ENCODE results near the gene ITPRID2.
A peak's percentile ranks its signal among the peaks of the same experiment; 100 is the strongest.

ITPRID2 gene

GRCh38 chr2:181891258-181891965, at the start of gene ITPRID2:
Gene ITPRID2 (plus strand): TSS chr2:181891730. CDS start chr2:181892067, 337 bp downstream.
- DNase-seq = peak; percentile 87

- peak; percentile 39 for DNase-seq
Measured at GRCh38 chr2:181844551-181845290, 46.8 kb upstream of the ITPRID2 start.

- DNase-seq = no peak
Measured at GRCh38 chr2:181846399-181847197, 44.9 kb upstream of the ITPRID2 start.

GRCh38 chr2:181847198-181847556, 44.4 kb upstream of the ITPRID2 start:
- DNase-seq = no peak

- peak; percentile 27 for DNase-seq
Measured at GRCh38 chr2:181847702-181848101, 43.8 kb upstream of the ITPRID2 start.

- no peak for DNase-seq
Measured at GRCh38 chr2:181848261-181848886, 43.2 kb upstream of the ITPRID2 start.

GRCh38 chr2:181849601-181850000, 41.9 kb upstream of the ITPRID2 start:
- no peak for DNase-seq

DNA sequence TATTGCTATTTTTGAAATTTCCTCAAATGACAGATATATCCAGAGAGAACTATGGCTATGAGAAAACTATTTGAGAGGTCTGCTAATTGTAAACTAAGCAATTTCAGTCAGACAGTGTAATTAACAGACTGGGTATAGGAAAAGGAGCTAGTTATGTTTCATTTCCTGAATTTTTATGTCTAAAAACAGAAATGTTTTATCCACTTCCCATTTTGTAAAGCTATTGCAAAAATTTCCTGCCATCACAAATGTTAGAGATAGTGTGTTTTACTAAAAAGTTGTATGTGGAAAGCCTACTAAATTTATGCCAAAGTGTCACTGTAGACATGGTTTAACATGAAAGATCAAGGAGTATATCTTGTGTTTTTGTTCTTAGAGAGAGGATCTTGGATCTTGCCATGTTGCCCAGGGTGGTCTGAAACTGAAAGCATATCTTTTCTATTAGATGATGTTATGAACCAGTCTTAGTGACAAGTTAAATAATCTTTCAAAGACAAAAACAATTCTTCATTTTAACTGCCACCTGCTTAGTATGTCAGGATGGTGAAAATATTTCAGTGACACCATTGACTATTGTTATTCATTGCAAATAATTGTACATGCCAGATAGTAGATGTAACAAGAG, 40.5 kb upstream of the ITPRID2 start:
- DNase-seq = no peak

DNA sequence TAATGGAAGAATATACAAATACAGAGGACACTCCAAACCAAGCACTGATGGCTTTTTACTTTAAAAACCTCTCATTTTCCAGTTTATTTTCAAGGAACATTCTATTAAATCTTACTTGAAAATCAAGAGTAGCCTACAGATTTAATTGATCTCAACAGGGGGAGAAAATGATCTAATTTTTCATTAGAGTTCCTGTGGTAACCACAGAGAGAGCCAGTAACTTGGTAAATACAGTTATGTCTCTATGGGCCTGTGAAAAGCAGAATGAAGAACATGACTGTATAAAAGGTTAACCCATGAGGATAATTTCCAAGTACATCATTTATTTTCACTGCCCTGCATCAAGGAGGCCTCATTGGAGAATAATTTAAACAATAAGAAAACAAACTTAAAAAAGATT, 39.8 kb upstream of the ITPRID2 start:
- DNase-seq = no peak

DNA sequence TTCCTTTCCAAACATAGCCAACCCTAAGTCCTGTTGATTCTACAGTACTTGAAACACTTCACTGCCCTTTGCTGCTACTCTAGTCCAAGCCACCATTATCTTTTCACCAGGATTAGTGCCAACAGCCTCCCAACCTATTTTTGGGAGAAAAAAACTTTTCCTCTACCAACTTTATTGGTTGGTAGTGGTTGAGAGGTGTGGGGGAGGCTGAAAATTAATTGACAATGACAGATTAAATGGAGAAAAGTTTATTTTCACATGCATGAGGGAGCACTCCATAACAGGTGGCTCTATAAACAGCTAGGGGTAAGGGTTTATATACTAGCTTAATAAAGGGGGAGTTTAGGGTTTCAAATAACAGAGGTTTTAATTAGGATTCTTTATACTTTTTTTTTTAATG, 37.8 kb upstream of the ITPRID2 start:
- DNase-seq = no peak

DNA sequence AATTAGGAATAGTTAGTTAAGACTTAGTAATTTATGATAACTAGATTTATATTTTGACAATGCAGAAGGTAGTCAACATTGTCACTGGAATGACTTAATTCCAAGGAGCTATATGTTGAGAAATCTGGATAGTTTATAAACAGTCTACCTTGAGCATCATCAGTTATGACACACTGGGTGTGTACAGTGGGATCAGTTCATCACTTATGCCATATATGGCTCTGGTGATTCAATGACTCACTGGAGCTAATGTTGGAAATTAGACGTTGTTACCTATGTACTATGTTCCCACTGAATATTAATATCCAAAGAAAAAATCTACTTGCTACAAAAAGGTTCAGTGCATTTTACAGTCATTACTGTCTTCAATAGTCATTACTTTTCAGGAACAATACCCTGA, 34.0 kb upstream of the ITPRID2 start:
- no peak for DNase-seq

DNA sequence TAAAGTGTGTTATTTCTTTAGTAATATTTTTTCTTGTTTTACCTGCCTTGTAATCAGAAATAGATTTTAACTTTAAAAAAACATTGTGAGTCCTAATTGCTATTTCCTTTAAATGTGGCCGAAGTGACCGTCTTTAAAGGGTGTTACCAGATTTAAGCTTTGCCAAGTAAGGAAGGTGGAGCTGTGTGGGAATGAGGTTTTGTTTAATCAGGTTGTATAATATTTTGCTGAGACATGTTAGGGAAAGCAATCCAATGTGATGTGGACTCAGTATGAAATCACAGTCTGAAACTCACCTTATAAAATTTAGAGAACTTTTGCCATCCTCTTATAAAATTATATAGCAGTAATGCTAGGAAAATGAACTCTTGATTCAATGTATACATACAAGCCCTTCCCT, 32.9 kb upstream of the ITPRID2 start:
- no peak for DNase-seq

DNA sequence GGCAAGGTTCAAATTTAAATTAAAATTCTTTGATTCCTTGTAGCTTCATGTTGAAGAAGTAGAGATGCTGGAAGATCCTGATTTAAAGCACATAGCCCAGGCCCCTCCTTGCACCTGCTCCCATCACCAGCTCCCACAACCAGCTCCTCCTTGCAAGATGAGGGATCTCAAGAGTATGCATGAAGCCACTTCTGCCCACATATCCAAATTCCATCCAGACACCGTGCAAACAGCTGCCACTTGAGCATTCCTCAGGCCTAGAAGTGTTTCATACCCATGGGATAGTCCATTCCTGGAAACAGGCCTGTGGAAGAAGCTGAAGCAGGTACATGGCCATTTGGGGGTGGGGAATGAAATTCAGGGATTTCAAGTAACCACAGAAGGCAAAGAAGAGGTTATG, 32.4 kb upstream of the ITPRID2 start:
- DNase-seq = no peak

GRCh38 chr2:181859803-181860202, 31.7 kb upstream of the ITPRID2 start:
- DNase-seq = no peak

GRCh38 chr2:181861379-181861778, 30.2 kb upstream of the ITPRID2 start:
- no peak for DNase-seq

GRCh38 chr2:181862583-181863281, 28.8 kb upstream of the ITPRID2 start:
- DNase-seq = no peak

DNA sequence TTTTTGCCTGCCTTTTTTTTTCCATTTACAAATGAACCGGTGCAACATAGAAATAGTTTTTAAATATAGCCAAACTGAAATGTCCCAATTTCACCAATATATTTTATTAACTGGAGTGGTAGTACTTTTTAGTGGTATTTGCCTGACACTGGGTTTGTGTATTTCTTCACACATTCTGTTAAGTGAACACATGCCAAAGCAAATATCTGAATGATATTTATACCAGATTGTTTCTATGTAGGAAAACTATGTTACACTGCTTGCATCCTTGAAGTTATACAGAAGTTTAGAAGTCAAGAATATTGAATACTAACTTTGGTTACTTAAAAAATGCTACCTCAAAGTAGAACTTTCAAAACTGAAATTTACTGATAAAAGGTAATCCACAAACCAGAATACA, 19.4 kb upstream of the ITPRID2 start:
- DNase-seq = no peak

- DNase-seq = no peak
Measured at GRCh38 chr2:181876614-181877063, 14.9 kb upstream of the ITPRID2 start.

GRCh38 chr2:181877181-181877664, 14.3 kb upstream of the ITPRID2 start:
- DNase-seq = no peak

DNA sequence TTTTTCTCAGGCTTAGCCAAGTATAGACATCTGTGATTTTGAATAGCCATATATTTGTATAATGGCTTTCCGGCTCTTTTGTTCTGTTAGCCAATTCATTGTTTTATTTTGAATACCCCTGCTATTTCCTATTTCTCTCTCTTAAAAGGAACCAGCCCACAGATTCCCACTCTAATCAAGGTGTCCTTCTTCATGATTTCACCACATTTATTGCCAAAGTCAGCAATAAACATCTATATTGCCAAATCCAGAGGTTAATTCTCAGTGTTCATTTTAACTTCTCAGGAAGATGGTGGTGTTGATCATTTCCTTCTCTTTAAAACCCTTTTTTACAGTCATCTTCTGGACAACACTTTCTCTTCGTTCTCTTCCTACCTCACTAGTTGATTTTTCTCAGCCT, 13.1 kb upstream of the ITPRID2 start:
- DNase-seq = no peak

DNA sequence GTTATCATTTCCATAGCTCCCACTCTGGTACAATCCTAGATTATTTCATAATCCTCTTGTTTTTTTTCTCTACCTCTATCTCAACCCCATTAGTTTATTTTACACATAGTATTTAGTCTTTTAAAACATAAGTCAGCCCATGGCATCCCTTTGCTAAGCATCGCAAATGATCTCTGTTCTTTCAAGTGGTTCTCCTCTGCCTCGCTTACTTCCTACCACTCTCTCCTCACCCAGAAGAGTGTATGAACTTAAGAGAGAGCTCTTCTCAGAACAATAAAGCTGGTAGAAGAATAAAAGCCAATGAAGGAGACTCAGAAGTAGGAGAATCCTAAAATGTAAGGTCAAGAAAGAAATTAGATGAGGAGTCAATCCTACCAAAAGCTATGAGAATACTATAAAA, 12.2 kb upstream of the ITPRID2 start:
- no peak for DNase-seq

All from midbrain (tissue), 1 donor.